ENCODE data around the gene PLOD2. TPM values are rescaled to one million over a fixed set of nuclear protein-coding genes. Genes with fewer than 3 reads are reported as not detected.

PLOD2 gene
- total and polyA plus RNA-seq, 2 of the 8 experiments (the other 6 are each of a cell fraction or from before 2014, with no cell fraction given) = 4.0 to 28.7 TPM

- TF ChIP-seq CHD7 (IDR thresholded peaks at IDR 0.05; ENCODE audit: insufficient replicate concordance, low read length) (no peak), TAF7 (optimal IDR thresholded peaks at IDR 0.05; ENCODE audit: borderline replicate concordance, low read depth, low read length) (no peak), SUZ12 (IDR thresholded peaks at IDR 0.05; ENCODE audit: low read length) (no peak), HDAC2 (IDR thresholded peaks at IDR 0.05; ENCODE audit: borderline replicate concordance in 1 of 2, low read depth in 2 of 2, low read length in 2 of 2) (no peak), CTBP2 (IDR thresholded peaks at IDR 0.05; ENCODE audit: borderline replicate concordance, insufficient read depth, insufficient read length, low read length) (no peak), BRCA1 (IDR thresholded peaks at IDR 0.05; ENCODE audit: low read depth, low read length) (no peak), ASH2L (IDR thresholded peaks at IDR 0.05; ENCODE audit: low read length) (no peak), GTF2F1 (IDR thresholded peaks at IDR 0.05; ENCODE audit: borderline replicate concordance, low read depth, low read length) (no peak), BACH1 (IDR thresholded peaks at IDR 0.05; ENCODE audit: low read length) (no peak), CHD2 (IDR thresholded peaks at IDR 0.05; ENCODE audit: low read length) (no peak), CREB1 (IDR thresholded peaks at IDR 0.05) (no peak), GABPA (IDR thresholded peaks at IDR 0.05; ENCODE audit: borderline replicate concordance, insufficient read depth, low read length) (no peak)
These were observed 27.5 kb downstream of the PLOD2 start (continued) for GRCh38 chr3:146133441-146133840.

Measured in H1 (cell line).